Aorta (tissue), 5 donors: ENCODE results near the gene GRAMD4. TPM values are rescaled to one million over a fixed set of nuclear protein-coding genes. Genes with fewer than 3 reads are reported as not detected.

ENCODE experiments used
- ATAC-seq: fragments of 200-7000 bp; cut with Tn5 transposase; one replicate; pipeline ENCODE4 v1.9.1; 2022; ENCODE audit warnings: moderate library complexity; ENCODE audit not compliant: low FRiP score
- DNase-seq, 2 donors: peaks; one replicate each; pipeline ENCODE4 v3.0.0-alpha.2; 2020
- H3K27ac ChIP-seq, 2 donors: one replicate each; pipeline ENCODE4 v1.5.1; 2013; ENCODE audit warnings: low read length in 2 of 2, mild to moderate bottlenecking in 2 of 2, moderate library complexity in 2 of 2, control low read depth in 1 of 2, inconsistent platforms in 1 of 2, low read depth in 1 of 2
- H3K27me3 ChIP-seq, 2 donors: one replicate each; pipeline ENCODE4 v1.6.1; 2013; ENCODE audit warnings: control low read depth in 1 of 2, low read length in 1 of 2, mild to moderate bottlenecking in 1 of 2, moderate library complexity in 1 of 2; ENCODE audit not compliant: insufficient read depth in 2 of 2, control insufficient read depth in 1 of 2
- H3K36me3 ChIP-seq, 2 donors: one replicate each; pipeline ENCODE4 v1.6.1; 2013; ENCODE audit warnings: control low read depth in 1 of 2, low read length in 1 of 2, mild to moderate bottlenecking in 1 of 2; ENCODE audit not compliant: insufficient read depth in 2 of 2, control insufficient read depth in 1 of 2
- H3K4me1 ChIP-seq, 2 donors: one replicate each; pipeline ENCODE4 v1.6.1; 2013; ENCODE audit warnings: low read length in 2 of 2, control low read depth in 1 of 2, mild to moderate bottlenecking in 1 of 2, moderate library complexity in 1 of 2; ENCODE audit not compliant: insufficient read depth in 2 of 2, control insufficient read depth in 1 of 2
- H3K4me3 ChIP-seq, 2 donors: one replicate each; pipeline ENCODE4 v1.5.1; 2013; ENCODE audit warnings: low read length in 2 of 2, control low read depth in 1 of 2, mild to moderate bottlenecking in 1 of 2
- H3K9me3 ChIP-seq: one replicate; pipeline ENCODE4 v1.6.1; 2013; ENCODE audit warnings: mild to moderate bottlenecking, low read length; ENCODE audit not compliant: control insufficient read depth
- WGBS, 2 donors: extraction: QIAGEN DNeasy Blood & Tissue Kit; methylation state at CpG; one replicate each; pipeline ENCODE4 v1.1.7; 2013; 5-methylcytosine and 5-hydroxymethylcytosine counted together
- intact Hi-C, 2 donors: fragments of 100-400 bp; cut with DNase I; formaldehyde crosslinking; loops; one replicate each; pipeline versions ENCODE4 v1.14.2 to v1.15.0; 2022
- polyA plus RNA-seq, 2 donors: library from polyadenylated mRNA; stranded (reverse); fragments of 200-250 nt; gene quantifications; one replicate each; pipeline ENCODE4 v1.2.3, GENCODE V29; 2013
- total RNA-seq, 2 donors: library from RNA; stranded (reverse); fragmentation: NEBNext Ultra II Directional; extraction: Animal tissue kit (Norgen Biotek cat#: 25700); gene quantifications; one replicate each; pipeline ENCODE4 v1.2.1, GENCODE V29; 2021
- donor health status: healthy with polysubstance abuse.
- donor health status: Bipolar disorder and iron deficiency.
- donor health status: DM: no; HTN: no; CAD: no.
- donor health status: DM: no; HTN: no; CAD: no.
- donor health status: DM: yes; HTN: yes; CAD: no.

GRAMD4 gene
- total and polyA plus RNA-seq, 4 donors, result 5.5 to 37.1 (median 11.2) TPM

DNA sequence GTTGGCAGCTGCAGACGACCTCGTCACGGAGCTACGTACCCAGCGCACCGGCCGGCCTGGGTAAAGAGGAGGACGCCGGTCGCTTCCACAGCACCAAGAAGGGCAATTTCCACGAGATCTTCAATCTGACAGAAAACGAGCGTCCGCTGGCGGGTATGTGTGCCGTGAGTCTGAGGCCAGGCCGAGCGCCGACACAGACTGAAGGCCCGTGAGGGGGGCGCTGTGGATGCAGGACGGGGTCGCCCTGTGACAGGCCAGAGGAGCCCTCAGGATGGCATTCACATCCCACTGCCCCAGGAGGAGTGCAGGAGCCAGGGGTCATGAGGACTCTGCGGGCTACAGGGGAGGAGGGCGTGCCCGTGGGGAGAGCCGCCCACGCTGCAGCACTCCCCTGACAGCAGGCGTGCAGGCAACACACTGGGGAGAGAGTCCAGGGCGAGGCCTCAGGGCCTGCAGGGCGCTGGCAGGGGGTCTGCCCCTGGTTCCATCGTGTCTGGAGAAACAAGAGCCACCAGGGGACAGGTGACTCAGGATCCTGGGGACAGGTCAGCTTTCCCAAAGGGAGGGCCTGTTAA lies 53.6 kb downstream of the GRAMD4 start:
- H3K4me1 ChIP-seq, result no peaks in the 10 kb centered on the region
- no peak overlapping the region for H3K27ac ChIP-seq
- 92 to 95% methylated on average over 32 of the region's 32 CpGs for WGBS, 2 donors
- no peaks in the 10 kb centered on the region for H3K9me3 ChIP-seq
- H3K36me3 ChIP-seq, result peaks cover 0 to under 1% of the 10 kb centered on the region in 2 donors
- H3K27me3 ChIP-seq, result no peaks in the 10 kb centered on the region
- intact Hi-C loops, result no loop called here
- DNase-seq (no peak), ATAC-seq (peak; percentile 2)
- H3K4me3 ChIP-seq, result no peak overlapping the region

DNA sequence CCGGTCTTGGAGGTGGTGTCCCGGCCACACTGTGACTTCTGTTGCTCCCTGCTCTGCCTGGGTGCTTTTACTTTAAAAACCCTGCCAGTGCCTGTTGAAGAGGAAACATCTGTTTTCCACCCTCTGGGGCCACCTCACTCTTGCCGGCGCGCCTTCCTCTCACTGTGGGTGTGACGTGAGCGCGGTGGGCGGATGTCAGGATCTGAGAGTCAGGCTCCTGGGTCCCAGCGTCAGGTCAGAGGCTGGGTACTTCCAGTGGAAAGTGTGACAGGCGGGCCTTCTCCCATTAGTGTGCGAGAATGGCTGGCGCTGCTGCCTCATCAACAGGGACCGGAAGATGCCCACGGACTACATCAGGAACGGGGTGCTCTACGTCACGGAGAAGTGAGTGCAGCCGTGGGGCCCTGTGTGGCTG lies 54.2 kb downstream of the GRAMD4 start:
- H3K4me3 ChIP-seq, result no peak overlapping the region
- no peaks in the 10 kb centered on the region for H3K4me1 ChIP-seq
- DNase-seq (peak; percentile 74 to 85), ATAC-seq (peak; percentile 20)
- intact Hi-C loops, result no loop called here
- no peaks in the 10 kb centered on the region for H3K27me3 ChIP-seq
- H3K36me3 ChIP-seq, result no peaks in the 10 kb centered on the region
- WGBS, 2 donors, result 84 to 88% methylated on average over 19 of the region's 19 CpGs
- no peak overlapping the region for H3K27ac ChIP-seq
- H3K9me3 ChIP-seq, result no peaks in the 10 kb centered on the region

DNA sequence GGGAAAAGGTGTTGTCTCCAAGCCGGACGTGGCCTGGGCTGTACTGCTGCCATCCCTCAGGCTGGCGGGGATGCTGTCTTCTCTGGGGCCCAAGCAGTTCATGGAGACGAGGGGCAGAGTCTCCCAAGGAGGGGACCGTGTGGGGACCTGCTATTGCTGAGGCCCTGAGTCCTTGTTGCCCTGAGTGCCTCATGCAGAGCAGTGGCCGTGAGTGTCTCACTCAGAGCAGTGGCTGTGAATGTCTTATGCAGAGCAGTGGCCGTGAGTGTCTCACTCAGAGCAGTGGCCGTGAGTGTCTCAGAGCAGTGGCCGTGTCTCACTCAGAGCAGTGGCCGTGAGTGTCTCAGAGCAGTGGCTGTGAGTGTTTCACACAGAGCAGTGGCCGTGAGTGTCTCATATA lies 54.7 kb downstream of the GRAMD4 start:
- Histone ChIP-seq H3K27me3 (no peaks in the 10 kb centered on the region), H3K36me3 (no peaks in the 10 kb centered on the region), H3K27ac (no peak overlapping the region), H3K4me3 (no peak overlapping the region), H3K4me1 (no peaks in the 10 kb centered on the region), H3K9me3 (no peaks in the 10 kb centered on the region)
- ATAC-seq (no peak), DNase-seq (no peak)
- intact Hi-C loops, result no loop called here
- 86 to 89% methylated on average over 11 of the region's 11 CpGs for WGBS, 2 donors

DNA sequence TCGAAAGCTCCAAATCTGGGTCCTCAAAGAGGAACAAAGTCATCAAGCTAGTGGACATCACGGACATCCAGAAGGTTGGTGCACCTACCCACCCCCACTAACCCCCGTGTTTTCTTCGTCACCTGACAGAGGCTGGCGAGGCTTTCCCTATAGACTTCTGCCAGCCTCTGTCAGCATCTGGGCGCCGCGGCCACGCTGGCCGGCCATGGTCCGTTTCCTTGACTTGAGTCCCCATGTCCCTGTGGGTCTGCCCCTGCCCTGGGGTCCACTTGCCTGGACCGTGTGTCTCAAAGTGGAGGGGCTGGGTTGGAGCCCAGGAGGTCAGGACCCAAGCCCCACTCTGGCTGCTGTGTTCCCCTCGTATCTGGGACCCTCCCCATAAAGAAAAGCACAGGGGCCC lies 55.3 kb downstream of the GRAMD4 start:
- Histone ChIP-seq H3K27me3 (no peaks in the 10 kb centered on the region), H3K4me3 (no peak overlapping the region), H3K36me3 (no peaks in the 10 kb centered on the region), H3K27ac (no peak overlapping the region), H3K9me3 (no peaks in the 10 kb centered on the region), H3K4me1 (no peaks in the 10 kb centered on the region)
- WGBS, 2 donors, result 92 to 95% methylated on average over 13 of the region's 13 CpGs
- no peak for DNase-seq
- intact Hi-C loops, result no loop called here
- ATAC-seq, result no peak

DNA sequence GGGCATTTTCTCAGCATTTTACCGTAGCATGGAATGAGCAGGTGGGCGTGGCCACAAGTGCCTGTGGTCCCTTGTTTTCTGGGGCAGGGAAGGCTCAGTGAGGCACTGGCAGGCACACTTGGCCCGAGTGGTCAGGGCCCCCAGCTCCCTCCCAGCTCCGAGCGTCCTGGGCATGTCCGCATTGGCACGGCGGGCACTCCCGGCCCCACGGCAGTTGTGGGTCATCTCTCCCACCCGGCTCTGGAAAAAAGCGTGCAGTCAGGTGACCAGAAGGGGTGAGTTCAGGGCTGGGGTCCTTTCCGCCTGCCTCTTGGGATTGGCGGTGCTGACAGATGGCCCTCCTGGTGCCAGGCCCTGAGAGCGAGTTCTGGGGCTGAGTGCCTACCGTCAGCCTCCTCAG lies 55.8 kb downstream of the GRAMD4 start:
- DNase-seq, result no peak
- 90 to 93% methylated on average over 16 of the region's 16 CpGs for WGBS, 2 donors
- no peak for ATAC-seq
- H3K4me1 ChIP-seq, result no peaks in the 10 kb centered on the region
- H3K4me3 ChIP-seq, result no peak overlapping the region
- H3K9me3 ChIP-seq, result no peaks in the 10 kb centered on the region
- H3K27me3 ChIP-seq, result no peaks in the 10 kb centered on the region
- intact Hi-C loops, result no loop called here
- H3K27ac ChIP-seq, result no peak overlapping the region
- no peaks in the 10 kb centered on the region for H3K36me3 ChIP-seq

DNA sequence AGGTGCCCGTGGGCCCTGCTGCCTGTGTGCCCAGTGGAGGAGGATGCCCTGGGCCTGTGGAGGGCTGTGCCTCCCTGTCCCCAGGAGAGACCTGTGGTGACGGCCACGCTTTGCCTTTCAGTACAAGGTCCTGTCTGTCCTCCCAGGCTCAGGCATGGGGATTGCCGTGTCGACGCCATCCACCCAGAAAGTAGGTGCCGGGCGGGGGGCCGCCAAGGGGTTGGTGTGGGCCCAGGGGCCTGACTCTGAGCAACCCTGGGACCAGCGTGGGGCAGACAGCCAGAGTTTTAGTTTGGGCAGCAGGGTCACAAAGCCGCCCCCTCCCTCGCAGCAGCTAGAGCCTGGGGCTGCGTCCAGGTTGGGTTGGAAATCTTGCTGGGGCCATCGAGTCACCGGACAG lies 56.3 kb downstream of the GRAMD4 start:
- 91% methylated on average over 15 of the region's 15 CpGs for WGBS, 2 donors
- H3K4me3 ChIP-seq, result no peak overlapping the region
- DNase-seq (no peak), ATAC-seq (no peak)
- no peaks in the 10 kb centered on the region for H3K36me3 ChIP-seq
- H3K9me3 ChIP-seq, result no peaks in the 10 kb centered on the region
- H3K27me3 ChIP-seq, result no peaks in the 10 kb centered on the region
- intact Hi-C loops, result no loop called here
- no peaks in the 10 kb centered on the region for H3K4me1 ChIP-seq
- no peak overlapping the region for H3K27ac ChIP-seq

DNA sequence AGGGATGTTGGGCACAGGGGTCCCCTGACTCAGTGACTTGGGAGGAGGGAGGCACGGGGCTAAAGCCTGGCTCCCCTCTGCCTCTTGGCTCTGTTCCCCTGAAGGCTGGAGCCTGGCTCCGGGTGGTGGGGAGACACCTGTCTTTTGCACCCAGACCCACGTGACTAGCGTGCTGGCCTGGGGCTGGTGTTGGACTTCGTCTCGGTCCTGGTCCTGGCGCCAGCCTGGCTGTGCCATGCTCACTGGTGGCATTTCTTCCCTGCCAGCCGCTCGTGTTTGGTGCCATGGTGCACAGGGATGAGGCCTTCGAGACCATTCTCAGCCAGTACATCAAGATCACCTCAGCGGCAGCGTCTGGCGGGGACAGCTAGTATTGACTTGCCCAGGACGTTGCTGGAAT lies 56.7 kb downstream of the GRAMD4 start:
- Histone ChIP-seq H3K36me3 (no peaks in the 10 kb centered on the region), H3K27ac (no peak overlapping the region)

DNA sequence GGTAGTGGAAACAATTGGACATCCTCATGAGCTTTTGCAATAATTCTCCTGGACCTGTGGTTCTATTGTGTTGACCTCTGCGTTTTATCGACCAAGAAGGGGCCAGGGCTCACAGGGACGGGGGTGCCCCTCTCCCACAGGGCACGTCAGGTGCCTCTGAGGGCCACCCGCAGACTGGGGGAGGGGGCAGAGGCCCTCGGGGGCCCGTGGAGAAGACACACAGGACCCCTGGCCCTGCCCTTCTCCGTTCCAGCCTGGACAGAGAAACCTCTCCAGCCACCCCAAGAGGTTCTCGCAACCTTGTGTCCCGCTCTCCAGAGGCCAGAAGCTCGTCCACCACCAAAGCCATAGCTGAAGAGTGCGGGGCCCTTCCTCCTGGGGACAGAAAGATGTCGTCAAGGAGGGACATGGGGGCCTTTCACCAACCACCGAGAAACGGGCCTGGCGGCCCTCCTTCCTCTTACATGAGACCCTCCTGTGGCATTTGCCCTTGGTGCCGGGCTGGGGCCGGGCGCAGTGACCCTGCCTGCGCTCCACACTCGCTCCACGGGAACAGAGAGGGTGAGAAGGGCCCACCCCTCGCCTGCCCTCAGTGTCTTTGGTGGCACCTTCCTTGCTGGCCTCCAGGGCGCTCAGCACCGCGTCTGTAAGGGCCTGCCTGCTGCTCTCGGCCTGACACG lies 57.3 kb downstream of the GRAMD4 start:
- Histone ChIP-seq H3K27ac (no peak overlapping the region), H3K4me3 (no peak overlapping the region), H3K27me3 (no peaks in the 10 kb centered on the region), H3K4me1 (no peaks in the 10 kb centered on the region), H3K9me3 (no peaks in the 10 kb centered on the region), H3K36me3 (no peaks in the 10 kb centered on the region)
- 89 to 94% methylated on average over 27 to 28 of the region's 28 CpGs for WGBS, 2 donors
- DNase-seq, result no peak
- intact Hi-C loops, result no loop called here
- ATAC-seq, result no peak

More for the DNA sequence above, 56.7 kb downstream of the GRAMD4 start:
- no peaks in the 10 kb centered on the region for H3K4me1 ChIP-seq
- no peak overlapping the region for H3K4me3 ChIP-seq
- no peaks in the 10 kb centered on the region for H3K27me3 ChIP-seq
- ATAC-seq, result no peak
- 81 to 85% methylated on average over 14 of the region's 14 CpGs for WGBS, 2 donors
- DNase-seq, result peak in 1 of 2 donors; percentile 48
- no peaks in the 10 kb centered on the region for H3K9me3 ChIP-seq
- intact Hi-C loops, result no loop called here

DNA sequence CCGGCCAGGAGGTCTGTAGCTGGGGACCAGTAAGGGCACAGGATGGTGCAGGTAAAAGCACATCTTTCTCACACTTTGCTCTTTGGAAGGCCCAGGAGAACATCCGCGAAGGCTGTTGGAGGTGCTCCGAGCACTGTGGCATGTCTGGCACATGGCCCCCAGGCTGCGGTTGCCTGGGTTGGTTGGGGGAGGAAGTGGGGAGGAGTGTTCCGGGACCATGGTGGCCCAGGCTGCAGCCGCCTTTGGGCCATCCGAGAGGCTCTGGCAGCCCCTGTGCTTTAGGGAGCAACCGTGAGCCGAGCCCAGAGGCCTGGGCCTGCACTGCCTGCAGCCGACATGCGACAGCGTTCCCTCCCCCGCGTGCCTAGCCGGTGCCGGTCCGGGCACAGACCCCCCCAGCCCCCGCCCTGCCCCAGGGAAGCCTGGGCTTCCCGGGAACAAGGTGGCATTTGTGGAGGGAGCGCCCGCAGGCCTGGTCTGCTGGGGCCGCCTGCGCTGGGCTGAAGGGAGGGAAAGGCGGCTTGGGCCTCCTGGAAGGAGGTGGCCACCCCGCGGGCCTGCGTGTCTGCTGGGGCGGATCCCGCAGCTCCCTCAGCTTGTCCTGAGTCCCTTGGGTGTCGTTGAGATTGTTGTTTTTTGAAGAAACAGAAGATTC lies 57.9 kb downstream of the GRAMD4 start:
- H3K4me3 ChIP-seq, result no peak overlapping the region
- ATAC-seq (no peak), DNase-seq (no peak)
- 87 to 93% methylated on average over 29 to 31 of the region's 31 CpGs for WGBS, 2 donors
- no peak overlapping the region for H3K27ac ChIP-seq
- no peaks in the 10 kb centered on the region for H3K9me3 ChIP-seq
- H3K27me3 ChIP-seq, result no peaks in the 10 kb centered on the region
- no peaks in the 10 kb centered on the region for H3K4me1 ChIP-seq
- intact Hi-C loops, result no loop called here
- no peaks in the 10 kb centered on the region for H3K36me3 ChIP-seq
